Panc1 (cell line): ENCODE measurements around the gene ADK. TPM values are rescaled to one million over a fixed set of nuclear protein-coding genes. Genes with fewer than 3 reads are reported as not detected.

Experiments
- ATAC-seq: fragments of 200-7000 bp; cut with Tn5 transposase; 2 replicates; pipeline ENCODE4 v1.9.1; 2020; ENCODE audit warnings: mild to moderate bottlenecking, moderate library complexity
- BruUV-seq: library from RNA; stranded (reverse); fragments of 400-500 nt; replicated peaks from 2 replicates; lab custom pipeline; 2021; lab: Mats Ljungman, UMichigan
- CTCF ChIA-PET: fragments of 300-600 bp; sonication (Branson Sonifier 250); formaldehyde crosslinking; loops from one replicate; lab custom pipeline; 2022; ENCODE audit warnings: antibody characterized with exemption; lab: Charles Lee
- POLR2A ChIA-PET: fragments of 300-600 bp; sonication (Branson Sonifier 250); formaldehyde crosslinking; loops from one replicate; lab custom pipeline; 2022; ENCODE audit warnings: antibody characterized with exemption; lab: Charles Lee
- DNase-seq: peaks from one replicate; pipeline ENCODE4 v3.0.0-alpha.2; 2010; ENCODE audit warnings: low read depth, low spot score
- H3K27ac ChIP-seq: 2 replicates; pipeline ENCODE4 v1.5.1; 2011; ENCODE audit warnings: mild to moderate bottlenecking, low read length, inconsistent platforms
- H3K27me3 ChIP-seq: fragments of 200-500 bp; sonication (Bioruptor generic); 2 replicates; pipeline ENCODE4 v1.6.0; 2014; ENCODE audit warnings: low read length, inconsistent platforms; ENCODE audit not compliant: control insufficient read depth, insufficient read depth
- H3K36me3 ChIP-seq: fragments of 200-500 bp; sonication (Bioruptor generic); 2 replicates; pipeline ENCODE4 v1.5.1; 2014; ENCODE audit warnings: inconsistent platforms, mild to moderate bottlenecking, low read length, moderate library complexity; ENCODE audit not compliant: control insufficient read depth, insufficient read depth
- H3K4me1 ChIP-seq: 2 replicates; pipeline ENCODE4 v1.5.1; 2011; ENCODE audit warnings: inconsistent platforms, mild to moderate bottlenecking, low read length, moderate library complexity; ENCODE audit not compliant: control insufficient read depth, insufficient read depth
- H3K4me3 ChIP-seq, 2 experiments: 2 replicates each; pipeline ENCODE4 v1.5.1; 2011 to 2012; ENCODE audit warnings: low read depth in 2 of 2, low read length in 2 of 2, mild to moderate bottlenecking in 2 of 2, inconsistent platforms in 1 of 2, moderate library complexity in 1 of 2
- H3K9me3 ChIP-seq: fragments of 200-500 bp; sonication (Bioruptor generic); 2 replicates; pipeline ENCODE4 v1.5.1; 2014; ENCODE audit warnings: low read depth, mild to moderate bottlenecking, inconsistent platforms, low read length, moderate library complexity; ENCODE audit not compliant: control insufficient read depth, insufficient read depth
- CTCF ChIP-seq: fragments of 450-650 bp; IDR thresholded peaks from 2 replicates; pipeline ENCODE4 v1.5.1; 2017; ENCODE audit warnings: mild to moderate bottlenecking
- POLR2AphosphoS5 ChIP-seq: IDR thresholded peaks from 2 replicates; pipeline ENCODE4 v1.6.1; 2012; ENCODE audit warnings: mild to moderate bottlenecking, low read depth, low read length, moderate library complexity
- SIN3A ChIP-seq: IDR thresholded peaks from 2 replicates; pipeline ENCODE4 v1.6.1; 2012; ENCODE audit warnings: low read depth, mild to moderate bottlenecking, low read length, moderate library complexity, borderline replicate concordance; ENCODE audit not compliant: insufficient read depth
- TCF7L2 ChIP-seq: IDR thresholded peaks from 2 replicates; pipeline ENCODE4 v1.6.1; 2011; ENCODE audit warnings: mild to moderate bottlenecking, low read depth, low read length, inconsistent platforms
- in situ Hi-C: cut with HindIII; loops from 2 replicates; pipeline ENCODE4 v1.10.0; 2016; ENCODE audit warnings: low sequenced_read_pairs, low pct_unique_long_range_greater_than_20kb
- intact Hi-C: fragments of 100-400 bp; cut with micrococcal nuclease; formaldehyde crosslinking; loops from one replicate; pipeline ENCODE4 v1.10.0; 2022; ENCODE audit not compliant: unreplicated experiment
- total RNA-seq: library from RNA; stranded (reverse); gene quantifications from one replicate; pipeline ENCODE4 v1.2.1, GENCODE V29; 2021; ENCODE audit not compliant: unreplicated experiment
- TF ChIP-seq, protein P1 (sequence below), 2 experiments: IDR thresholded peaks; 2 replicates each; pipeline ENCODE4 v1.6.1; 2011 to 2012; ENCODE audit warnings: low read depth in 2 of 2, control low read depth in 1 of 2, low read length in 1 of 2, mild to moderate bottlenecking in 1 of 2, moderate library complexity in 1 of 2; ENCODE audit not compliant: insufficient read depth in 1 of 2

The ADK gene
- total RNA-seq, 1 experiment from 2014 or later = 64.5 TPM

- intact Hi-C loops = no loop called here
- no peaks in the 10 kb centered on the region for H3K9me3 ChIP-seq
- TF ChIP-seq POLR2AphosphoS5 (no peak), TCF7L2 (no peak), SIN3A (no peak), CTCF (no peak)
- TF ChIP-seq, protein P1, sequence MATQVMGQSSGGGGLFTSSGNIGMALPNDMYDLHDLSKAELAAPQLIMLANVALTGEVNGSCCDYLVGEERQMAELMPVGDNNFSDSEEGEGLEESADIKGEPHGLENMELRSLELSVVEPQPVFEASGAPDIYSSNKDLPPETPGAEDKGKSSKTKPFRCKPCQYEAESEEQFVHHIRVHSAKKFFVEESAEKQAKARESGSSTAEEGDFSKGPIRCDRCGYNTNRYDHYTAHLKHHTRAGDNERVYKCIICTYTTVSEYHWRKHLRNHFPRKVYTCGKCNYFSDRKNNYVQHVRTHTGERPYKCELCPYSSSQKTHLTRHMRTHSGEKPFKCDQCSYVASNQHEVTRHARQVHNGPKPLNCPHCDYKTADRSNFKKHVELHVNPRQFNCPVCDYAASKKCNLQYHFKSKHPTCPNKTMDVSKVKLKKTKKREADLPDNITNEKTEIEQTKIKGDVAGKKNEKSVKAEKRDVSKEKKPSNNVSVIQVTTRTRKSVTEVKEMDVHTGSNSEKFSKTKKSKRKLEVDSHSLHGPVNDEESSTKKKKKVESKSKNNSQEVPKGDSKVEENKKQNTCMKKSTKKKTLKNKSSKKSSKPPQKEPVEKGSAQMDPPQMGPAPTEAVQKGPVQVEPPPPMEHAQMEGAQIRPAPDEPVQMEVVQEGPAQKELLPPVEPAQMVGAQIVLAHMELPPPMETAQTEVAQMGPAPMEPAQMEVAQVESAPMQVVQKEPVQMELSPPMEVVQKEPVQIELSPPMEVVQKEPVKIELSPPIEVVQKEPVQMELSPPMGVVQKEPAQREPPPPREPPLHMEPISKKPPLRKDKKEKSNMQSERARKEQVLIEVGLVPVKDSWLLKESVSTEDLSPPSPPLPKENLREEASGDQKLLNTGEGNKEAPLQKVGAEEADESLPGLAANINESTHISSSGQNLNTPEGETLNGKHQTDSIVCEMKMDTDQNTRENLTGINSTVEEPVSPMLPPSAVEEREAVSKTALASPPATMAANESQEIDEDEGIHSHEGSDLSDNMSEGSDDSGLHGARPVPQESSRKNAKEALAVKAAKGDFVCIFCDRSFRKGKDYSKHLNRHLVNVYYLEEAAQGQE (IDR thresholded peaks at IDR 0.05; ENCODE audit: insufficient read depth in 1 of 2, low read depth in 2 of 2, low read length in 1 of 2) = no peak
- H3K4me1 ChIP-seq = no peaks in the 10 kb centered on the region
- BruUV-seq = no TSS peak
- H3K4me3 ChIP-seq = no peak overlapping the region
- no peaks in the 10 kb centered on the region for H3K36me3 ChIP-seq
- no peak overlapping the region for H3K27ac ChIP-seq
- CTCF ChIA-PET = no interaction called here
- no peaks in the 10 kb centered on the region for H3K27me3 ChIP-seq
- no peak for DNase-seq
- in situ Hi-C loops = no loop called here
- POLR2A ChIA-PET = no interaction called here
- no peak for ATAC-seq
Measured at GRCh38 chr10:74332398-74332797, 181.4 kb downstream of the ADK start.

DNA sequence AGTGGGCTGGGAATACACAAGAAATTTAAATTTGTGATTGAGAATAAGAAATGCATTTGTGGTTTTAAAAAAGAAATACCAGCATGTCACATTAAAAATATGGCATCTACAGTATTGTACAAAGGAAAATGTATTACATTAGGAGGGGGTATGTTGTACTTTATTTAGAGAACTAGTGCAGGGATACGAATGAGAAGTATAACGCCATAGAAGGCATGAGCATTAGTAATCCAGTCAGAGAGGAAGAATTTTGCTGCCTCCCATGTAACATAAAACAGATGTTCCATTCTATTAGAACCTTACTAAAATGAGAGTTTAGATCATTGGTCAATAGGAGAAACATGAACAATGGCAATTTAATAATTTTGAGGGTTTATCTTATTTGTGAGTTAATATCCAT is 182.2 kb downstream of the ADK start:
- no peak overlapping the region for H3K27ac ChIP-seq
- intact Hi-C loops = no loop called here
- no TSS peak for BruUV-seq
- H3K9me3 ChIP-seq = no peaks in the 10 kb centered on the region
- no peaks in the 10 kb centered on the region for H3K4me1 ChIP-seq
- in situ Hi-C loops = no loop called here
- no peak for TF ChIP-seq CTCF
- TF ChIP-seq TCF7L2 = no peak
- TF ChIP-seq POLR2AphosphoS5 = no peak
- TF ChIP-seq SIN3A = no peak
- TF ChIP-seq, protein P1 (IDR thresholded peaks at IDR 0.05; ENCODE audit: insufficient read depth in 1 of 2, low read depth in 2 of 2, low read length in 1 of 2) = no peak
- DNase-seq = no peak
- CTCF ChIA-PET = no interaction called here
- POLR2A ChIA-PET = interaction anchor here (0.6 kb wide), 1 partner anchor 733 kb away, joined by 4 read pairs; no protein-coding TSS in a partner anchor
- no peak overlapping the region for H3K4me3 ChIP-seq
- no peak for ATAC-seq
- no peaks in the 10 kb centered on the region for H3K36me3 ChIP-seq
- no peaks in the 10 kb centered on the region for H3K27me3 ChIP-seq
